MM.1S (cell line): ENCODE results near the gene ALX3.

Experiments used
- DNase-seq: peaks from one replicate; pipeline ENCODE4 v3.0.0-alpha.2; 2015
- H2AFZ ChIP-seq: fragments of 300-600 bp; sonication (generic); 2 replicates; pipeline ENCODE4 v1.6.0; 2016; ENCODE audit warnings: antibody characterized with exemption, low read length
- H3F3A ChIP-seq: fragments of 300-600 bp; sonication (generic); 2 replicates; pipeline ENCODE4 v1.6.1; 2016; ENCODE audit warnings: mild to moderate bottlenecking, antibody characterized with exemption, low read length, moderate library complexity, mixed read lengths; ENCODE audit not compliant: insufficient read depth
- H3K27ac ChIP-seq: fragments of 300-600 bp; sonication (generic); 2 replicates; pipeline ENCODE4 v1.5.1; 2016; ENCODE audit warnings: mild to moderate bottlenecking, low read length
- H3K27me3 ChIP-seq: fragments of 300-600 bp; sonication (generic); replicated peaks from 2 replicates; pipeline ENCODE4 v1.6.0; 2016; ENCODE audit warnings: low read length; ENCODE audit not compliant: insufficient read depth
- H3K36me3 ChIP-seq: fragments of 300-600 bp; sonication (generic); replicated peaks from 2 replicates; pipeline ENCODE4 v1.6.1; 2016; ENCODE audit warnings: mild to moderate bottlenecking, low read length, mixed read lengths; ENCODE audit not compliant: insufficient read depth
- H3K4me1 ChIP-seq: fragments of 300-600 bp; sonication (generic); 2 replicates; pipeline ENCODE4 v1.6.1; 2016; ENCODE audit warnings: low read length, mixed read lengths
- H3K4me2 ChIP-seq: fragments of 300-600 bp; sonication (generic); 2 replicates; pipeline ENCODE4 v1.6.0; 2016; ENCODE audit warnings: low read depth, low read length
- H3K4me3 ChIP-seq: fragments of 300-600 bp; sonication (generic); 2 replicates; pipeline ENCODE4 v1.5.1; 2016; ENCODE audit warnings: low read length, mixed read lengths
- H3K79me2 ChIP-seq: fragments of 300-600 bp; sonication (generic); 2 replicates; pipeline ENCODE4 v1.6.1; 2016; ENCODE audit warnings: mixed run types, low read length, mixed read lengths
- H3K9ac ChIP-seq: fragments of 300-600 bp; sonication (generic); 2 replicates; pipeline ENCODE4 v1.6.1; 2016; ENCODE audit warnings: low read length, mixed read lengths
- H3K9me2 ChIP-seq: fragments of 300-600 bp; sonication (generic); replicated peaks from 2 replicates; pipeline ENCODE4 v1.6.1; 2016; ENCODE audit warnings: mild to moderate bottlenecking, low read length, mixed read lengths; ENCODE audit not compliant: insufficient read depth
- H3K9me3 ChIP-seq: fragments of 300-600 bp; sonication (generic); replicated peaks from 2 replicates; pipeline ENCODE4 v1.6.1; 2016; ENCODE audit warnings: mild to moderate bottlenecking, low read length, mixed read lengths; ENCODE audit not compliant: insufficient read depth
- H4K20me1 ChIP-seq: fragments of 300-600 bp; sonication (generic); 2 replicates; pipeline ENCODE4 v1.6.1; 2016; ENCODE audit warnings: mild to moderate bottlenecking, low read length, moderate library complexity, mixed read lengths; ENCODE audit not compliant: insufficient read depth
- CTCF ChIP-seq: fragments of 300-600 bp; sonication (generic); IDR thresholded peaks from 2 replicates; pipeline ENCODE4 v1.5.1; 2016; ENCODE audit warnings: antibody characterized with exemption, low read length, mixed read lengths
- EZH2 ChIP-seq: fragments of 300-600 bp; sonication (generic); optimal IDR thresholded peaks from 2 replicates; pipeline ENCODE3; 2017; ENCODE audit warnings: low read depth, mild to moderate bottlenecking, antibody characterized with exemption, low read length, mixed read lengths
- EZH2phosphoT487 ChIP-seq: fragments of 300-600 bp; sonication (generic); IDR thresholded peaks from 2 replicates; pipeline ENCODE4 v1.6.1; 2018; ENCODE audit warnings: antibody characterized with exemption, low read length

Gene ALX3

GRCh38 chr1:110058591-110058990 is 11.9 kb downstream of the ALX3 start:
- Histone ChIP-seq H3K79me2 (no peaks in the 10 kb centered on the region), H3K9me2 (no peaks in the 10 kb centered on the region), H3K4me2 (no peak overlapping the region), H3K4me1 (no peaks in the 10 kb centered on the region), H3K27ac (no peak overlapping the region), H3K4me3 (no peak overlapping the region), H3K9me3 (no peaks in the 10 kb centered on the region), H3K36me3 (no peaks in the 10 kb centered on the region), H3K27me3 (no peaks in the 10 kb centered on the region), H4K20me1 (no peaks in the 10 kb centered on the region), H2AFZ (no peak overlapping the region), H3K9ac (no peak overlapping the region), H3F3A (no peaks in the 10 kb centered on the region)
- DNase-seq, result no peak
- TF ChIP-seq EZH2phosphoT487 (no peak), CTCF (no peak), EZH2 (no peak)

GRCh38 chr1:110057963-110058518 is 12.4 kb downstream of the ALX3 start:
- H3K9me2 ChIP-seq, result no peaks in the 10 kb centered on the region
- H3F3A ChIP-seq, result no peaks in the 10 kb centered on the region
- H4K20me1 ChIP-seq, result no peaks in the 10 kb centered on the region
- H3K4me2 ChIP-seq, result no peak overlapping the region
- H3K4me1 ChIP-seq, result no peaks in the 10 kb centered on the region
- DNase-seq, result no peak
- no peak overlapping the region for H2AFZ ChIP-seq
- no peak overlapping the region for H3K27ac ChIP-seq
- H3K4me3 ChIP-seq, result no peak overlapping the region
- no peaks in the 10 kb centered on the region for H3K36me3 ChIP-seq
- no peaks in the 10 kb centered on the region for H3K27me3 ChIP-seq
- no peak for TF ChIP-seq CTCF
- no peak for TF ChIP-seq EZH2
- TF ChIP-seq EZH2phosphoT487, result no peak
- H3K9ac ChIP-seq, result no peak overlapping the region
- H3K9me3 ChIP-seq, result no peaks in the 10 kb centered on the region
- H3K79me2 ChIP-seq, result no peaks in the 10 kb centered on the region

GRCh38 chr1:110056776-110057175 is 13.7 kb downstream of the ALX3 start:
- H3K36me3 ChIP-seq, result no peaks in the 10 kb centered on the region
- TF ChIP-seq CTCF (no peak), EZH2phosphoT487 (no peak)
- no peaks in the 10 kb centered on the region for H3F3A ChIP-seq
- H4K20me1 ChIP-seq, result no peaks in the 10 kb centered on the region
- no peak overlapping the region for H3K9ac ChIP-seq
- H3K79me2 ChIP-seq, result no peaks in the 10 kb centered on the region
- H2AFZ ChIP-seq, result no peak overlapping the region
- no peaks in the 10 kb centered on the region for H3K9me3 ChIP-seq
- no peaks in the 10 kb centered on the region for H3K4me1 ChIP-seq
- no peaks in the 10 kb centered on the region for H3K27me3 ChIP-seq
- H3K27ac ChIP-seq, result no peak overlapping the region
- no peak overlapping the region for H3K4me3 ChIP-seq
- H3K9me2 ChIP-seq, result no peaks in the 10 kb centered on the region
- DNase-seq, result no peak
- no peak overlapping the region for H3K4me2 ChIP-seq
